ENCODE data around the gene CAMSAP3. TPM values are rescaled to one million over a fixed set of nuclear protein-coding genes. Genes with fewer than 3 reads are reported as not detected.
"Not testable (repeated sequence)": the region's sequence is repeated elsewhere in the genome, so short reads cannot be mapped to it uniquely, and the experiment has no call there.

Gene CAMSAP3
- polyA plus RNA-seq, 1 experiment = not detected

GRCh38 chr19:7642295-7643030, 46.8 kb downstream of the CAMSAP3 start:
- DNase-seq (ENCODE audit: low read depth, low spot score) = no peak
- Histone ChIP-seq H3K27me3 (ENCODE audit: control insufficient read depth, insufficient read depth, low read length) (peaks cover 3% of the 10 kb centered on the region), H3K27ac (ENCODE audit: low read depth, low read length) (no peak overlapping the region), H3K9me3 (ENCODE audit: control insufficient read depth, insufficient read depth, low read length) (peaks cover 19% of the 10 kb centered on the region; the same call in 1 of the 2 replicates), H3K4me3 (ENCODE audit: low read depth, low read length) (no peak overlapping the region)
- no peak for TF ChIP-seq CTCF (IDR thresholded peaks at IDR 0.05; ENCODE audit: low read depth, low read length)
- ChIA-PET CTCF (no interaction called here), POLR2A (no interaction called here)

DNA sequence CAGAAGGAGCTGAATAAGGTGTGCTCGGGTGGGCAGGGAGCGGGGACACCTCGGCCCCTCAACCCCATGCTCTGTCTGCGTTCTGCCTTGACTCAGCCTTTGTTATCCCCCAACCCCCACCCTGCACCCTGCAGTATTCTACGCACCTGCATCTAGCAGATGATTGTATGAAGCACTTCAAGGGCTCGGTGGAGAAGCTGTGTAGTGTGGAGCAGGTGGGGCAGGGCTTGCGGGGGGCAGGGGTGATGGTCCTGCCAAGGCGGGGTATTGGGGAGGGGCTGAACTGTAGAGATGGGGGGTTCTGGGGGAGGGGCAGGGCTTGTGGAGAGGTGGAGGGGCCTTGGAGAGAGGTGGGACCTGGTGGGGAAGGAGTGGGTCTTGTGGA, 47.4 kb downstream of the CAMSAP3 start:
- TF ChIP-seq CTCF (IDR thresholded peaks at IDR 0.05; ENCODE audit: low read depth, low read length) = no peak
- no peak for DNase-seq (ENCODE audit: low read depth, low spot score)
- POLR2A ChIA-PET = no interaction called here

GRCh38 chr19:7643629-7644549, 48.2 kb downstream of the CAMSAP3 start:
- H3K4me3 ChIP-seq (ENCODE audit: low read depth, low read length); CTCF ChIA-PET; H3K27me3 ChIP-seq (ENCODE audit: control insufficient read depth, insufficient read depth, low read length); DNase-seq (ENCODE audit: low read depth, low spot score); H3K27ac ChIP-seq (ENCODE audit: low read depth, low read length); POLR2A ChIA-PET: not testable (repeated sequence)
- peaks cover 19% of the 10 kb centered on the region; the same call in 1 of the 2 replicates for H3K9me3 ChIP-seq (ENCODE audit: control insufficient read depth, insufficient read depth, low read length)

More for the DNA sequence above, 47.4 kb downstream of the CAMSAP3 start:
- no peak overlapping the region for H3K4me3 ChIP-seq (ENCODE audit: low read depth, low read length)
- CTCF ChIA-PET = no interaction called here
- no peaks in the 10 kb centered on the region for H3K27me3 ChIP-seq (ENCODE audit: control insufficient read depth, insufficient read depth, low read length)
- no peak overlapping the region for H3K27ac ChIP-seq (ENCODE audit: low read depth, low read length)
- H3K9me3 ChIP-seq (ENCODE audit: control insufficient read depth, insufficient read depth, low read length) = peaks cover 19% of the 10 kb centered on the region; the same call in 1 of the 2 replicates

DNA sequence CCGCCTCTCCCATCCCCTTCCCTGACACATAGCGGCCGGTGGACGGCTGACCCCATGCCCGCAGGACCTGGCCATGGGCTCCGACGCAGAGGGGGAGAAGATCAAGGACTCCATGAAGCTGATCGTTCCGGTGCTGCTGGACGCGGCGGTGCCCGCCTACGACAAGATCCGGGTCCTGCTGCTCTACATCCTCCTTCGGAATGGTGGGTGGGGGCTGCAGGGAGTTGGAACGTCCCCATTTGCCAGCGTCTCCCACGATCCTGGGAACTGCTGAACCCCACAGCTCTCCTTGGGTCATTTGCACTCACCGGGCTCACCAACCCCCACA, 48.9 kb downstream of the CAMSAP3 start:
- POLR2A ChIA-PET = no interaction called here
- no peak for TF ChIP-seq CTCF (IDR thresholded peaks at IDR 0.05; ENCODE audit: low read depth, low read length)

DNA sequence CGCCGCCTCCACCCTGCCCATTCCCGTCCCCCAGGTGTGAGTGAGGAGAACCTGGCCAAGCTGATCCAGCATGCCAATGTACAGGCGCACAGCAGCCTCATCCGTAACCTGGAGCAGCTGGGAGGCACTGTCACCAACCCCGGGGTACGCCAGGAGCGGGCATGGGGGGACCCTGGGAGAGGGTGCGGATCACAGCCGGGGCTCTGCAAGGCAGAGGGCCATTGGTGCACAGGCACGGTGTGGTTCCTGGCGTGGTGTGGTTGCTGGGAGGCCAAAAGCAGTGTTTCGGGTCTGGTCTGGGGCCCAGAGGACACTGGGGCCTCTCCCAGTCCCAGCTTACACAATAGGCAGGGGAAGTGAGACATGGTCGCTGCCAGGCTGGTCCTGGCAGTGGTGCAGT, 49.5 kb downstream of the CAMSAP3 start:
- no peaks in the 10 kb centered on the region for H3K27me3 ChIP-seq (ENCODE audit: control insufficient read depth, insufficient read depth, low read length)
- POLR2A ChIA-PET = no interaction called here
- peaks cover 19% of the 10 kb centered on the region; the same call in 1 of the 2 replicates for H3K9me3 ChIP-seq (ENCODE audit: control insufficient read depth, insufficient read depth, low read length)
- no peak for DNase-seq (ENCODE audit: low read depth, low spot score)
- no peak for TF ChIP-seq CTCF (IDR thresholded peaks at IDR 0.05; ENCODE audit: low read depth, low read length)
- no peak overlapping the region for H3K4me3 ChIP-seq (ENCODE audit: low read depth, low read length)
- no peak overlapping the region for H3K27ac ChIP-seq (ENCODE audit: low read depth, low read length)
- CTCF ChIA-PET = no interaction called here

More for the DNA sequence above, 48.9 kb downstream of the CAMSAP3 start:
- H3K27ac ChIP-seq (ENCODE audit: low read depth, low read length) = no peak overlapping the region
- no peaks in the 10 kb centered on the region for H3K27me3 ChIP-seq (ENCODE audit: control insufficient read depth, insufficient read depth, low read length)
- H3K4me3 ChIP-seq (ENCODE audit: low read depth, low read length) = no peak overlapping the region
- CTCF ChIA-PET = no interaction called here
- peaks cover 19% of the 10 kb centered on the region; the same call in 1 of the 2 replicates for H3K9me3 ChIP-seq (ENCODE audit: control insufficient read depth, insufficient read depth, low read length)
- DNase-seq (ENCODE audit: low read depth, low spot score) = no peak
